HTR-8/SVneo (cell line): ENCODE data around the gene ACP4.

Experiments
- DNase-seq: peaks from one replicate; pipeline ENCODE4 v3.0.0; 2011; ENCODE audit warnings: low spot score, mixed read lengths; ENCODE audit not compliant: insufficient read length
- FAIRE-seq: peaks from 2 replicates; lab custom pipeline; 2011; peaks lifted over from hg19 to GRCh38; lab: Jason Lieb, UNC

Gene ACP4

DNA sequence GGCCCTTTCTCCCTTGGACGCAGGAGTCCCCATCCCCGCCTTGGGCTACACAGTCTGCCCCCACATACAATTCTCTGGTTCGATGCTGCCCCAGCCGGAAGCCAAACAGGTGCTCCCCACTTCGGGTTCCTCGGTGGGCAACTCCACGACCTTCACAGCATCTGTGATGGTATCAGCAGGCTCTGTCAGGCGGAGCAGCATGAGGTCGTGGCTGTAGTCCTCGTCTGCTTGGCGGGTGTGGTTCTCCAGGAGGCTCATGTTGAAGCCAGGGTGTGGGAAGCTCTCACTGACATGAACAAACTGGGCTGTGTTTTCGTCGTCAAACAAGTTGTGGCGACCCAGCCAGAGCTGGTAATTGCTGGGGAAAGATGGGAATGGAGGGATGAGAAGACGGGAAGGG lies 29.9 kb downstream of the ACP4 start:
- DNase-seq (no peak), FAIRE-seq (no peak)

DNA sequence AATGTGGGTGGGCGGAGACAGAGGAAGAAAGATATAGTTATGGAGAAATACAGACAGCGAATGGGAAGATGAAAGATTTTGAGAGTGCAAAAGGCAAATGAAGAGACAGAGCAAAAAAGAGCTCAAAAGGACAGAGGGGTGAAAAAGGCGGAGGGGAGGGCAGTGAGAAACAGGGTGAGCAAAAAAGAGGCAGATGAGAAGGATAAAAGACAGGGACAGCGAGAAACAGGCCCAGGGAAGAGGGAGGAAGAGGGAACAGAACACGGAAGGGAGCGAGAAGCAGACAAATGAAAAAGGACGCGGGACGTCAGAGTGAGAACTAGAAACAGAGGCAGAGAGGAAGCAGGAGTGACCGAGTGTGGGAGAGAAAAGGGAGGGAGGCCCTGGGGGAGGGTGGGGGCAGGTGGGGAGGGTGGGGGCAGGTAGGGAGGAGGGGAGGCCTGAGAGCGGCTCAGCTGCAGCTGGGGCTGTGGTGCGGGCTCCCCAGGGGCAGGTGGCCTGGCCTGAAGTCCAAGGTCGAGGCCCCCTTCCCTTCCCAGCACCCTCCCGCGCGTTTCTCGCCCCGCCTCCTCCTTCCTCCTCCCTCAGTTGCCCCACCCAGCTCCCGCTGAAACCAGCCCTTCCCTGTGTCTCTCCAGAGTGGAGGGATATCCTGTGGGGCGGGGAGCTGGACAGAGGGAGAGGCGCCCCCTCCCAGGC lies 30.5 kb downstream of the ACP4 start:
- FAIRE-seq (no peak), DNase-seq (no peak)

DNA sequence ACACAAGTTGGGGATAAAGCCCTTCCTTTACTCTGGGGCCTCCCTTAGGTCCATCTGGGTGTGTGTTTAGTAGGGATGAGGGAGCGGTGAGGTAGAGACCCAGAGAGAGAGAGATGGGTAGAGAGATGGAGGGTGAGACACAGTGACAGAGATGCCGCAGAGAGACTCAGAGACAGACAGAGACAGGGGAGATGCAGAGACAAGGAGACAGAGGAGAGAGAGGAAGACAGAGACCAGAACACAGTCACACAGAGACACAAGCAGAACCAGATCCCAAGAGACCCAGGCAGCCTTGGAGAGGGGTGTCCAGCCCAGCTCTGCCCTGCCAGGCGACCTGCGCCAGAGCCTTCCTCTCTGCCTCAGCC lies 31.0 kb downstream of the ACP4 start:
- DNase-seq (no peak), FAIRE-seq (no peak)

DNA sequence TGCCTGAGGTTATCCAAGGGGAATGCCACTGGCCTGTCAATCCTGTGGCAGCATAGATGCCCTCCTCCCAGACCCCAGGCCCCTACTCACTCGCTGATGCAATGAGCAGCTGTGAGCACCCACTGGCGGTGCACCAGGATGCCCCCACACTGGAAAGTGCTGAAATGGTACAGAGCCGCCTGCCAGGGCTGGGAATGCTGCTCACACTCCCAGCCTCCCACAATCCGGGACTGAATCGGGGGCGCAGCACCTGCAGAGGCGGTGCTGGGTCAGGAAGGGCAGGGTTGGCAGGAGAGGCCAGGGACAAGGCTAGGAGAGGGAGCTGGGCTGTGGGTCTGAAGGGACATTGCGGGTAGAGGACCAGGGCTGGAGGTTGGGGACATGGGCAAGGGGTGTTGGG lies 31.4 kb downstream of the ACP4 start:
- FAIRE-seq (no peak), DNase-seq (no peak)

DNA sequence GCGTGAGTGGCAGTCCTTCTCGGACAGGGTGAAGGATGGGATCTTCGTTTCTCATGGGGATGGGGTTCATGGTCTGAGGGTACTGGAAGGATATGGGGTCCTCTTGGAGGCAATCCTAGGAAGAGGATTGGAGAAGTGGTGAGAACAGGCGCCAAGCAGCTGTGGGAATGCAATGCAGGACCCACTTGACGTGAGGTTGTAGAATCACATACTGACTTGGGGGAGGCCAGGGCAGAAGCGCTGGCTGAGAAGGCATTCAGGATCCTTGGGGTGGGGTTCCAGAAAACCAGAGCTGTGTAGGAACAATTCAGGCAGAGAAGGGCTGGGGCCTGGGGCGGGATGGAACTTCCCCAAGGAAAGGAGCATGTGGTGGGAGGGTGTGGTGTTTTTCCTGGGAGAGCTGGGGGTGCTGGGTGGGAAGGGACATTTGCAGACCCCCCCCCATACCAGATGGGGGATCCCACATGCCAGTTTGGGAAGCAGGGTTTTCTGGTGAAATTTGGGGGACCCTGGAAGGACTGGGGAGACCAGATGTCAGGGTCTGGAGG lies 32.5 kb downstream of the ACP4 start:
- no peak for FAIRE-seq
- DNase-seq = no peak

DNA sequence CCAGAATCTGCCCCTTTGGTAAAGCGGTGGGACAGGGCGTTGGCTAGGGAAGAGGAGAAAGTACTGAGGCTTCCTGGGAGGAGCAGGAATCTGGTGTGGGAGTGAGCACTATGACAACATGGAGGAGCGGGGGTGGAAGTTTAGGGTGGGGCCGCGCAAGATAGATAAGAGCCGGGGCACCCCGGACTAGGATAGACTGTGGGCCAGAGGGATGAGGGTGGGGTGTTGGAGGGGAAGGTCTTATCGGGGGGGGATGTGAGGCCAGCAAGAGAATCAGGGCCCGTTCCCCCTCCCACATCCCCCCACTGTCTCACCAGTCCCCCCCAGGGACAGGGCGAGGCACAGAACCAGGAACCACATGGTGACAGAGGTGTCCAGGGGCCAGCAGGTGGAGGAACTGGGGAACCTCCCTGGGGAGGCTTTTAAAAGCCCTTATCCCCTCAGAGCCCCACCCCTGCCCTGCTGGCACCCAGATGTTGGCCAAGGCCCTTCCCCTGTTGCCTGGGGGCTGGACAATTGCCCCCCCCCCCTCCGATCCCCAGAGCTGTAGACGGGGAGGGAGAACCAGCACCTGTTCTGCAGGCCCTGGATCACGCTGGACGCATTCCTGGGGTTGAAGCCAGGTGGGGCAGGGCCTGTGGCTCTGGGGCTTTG lies 33.3 kb downstream of the ACP4 start, which contains the start of gene KLK1:
TSS of gene KLK1 (minus strand) at position 399 of the 654 bp plus-strand sequence. CDS start at position 360, 39 bp downstream.
- DNase-seq (no peak), FAIRE-seq (no peak)

DNA sequence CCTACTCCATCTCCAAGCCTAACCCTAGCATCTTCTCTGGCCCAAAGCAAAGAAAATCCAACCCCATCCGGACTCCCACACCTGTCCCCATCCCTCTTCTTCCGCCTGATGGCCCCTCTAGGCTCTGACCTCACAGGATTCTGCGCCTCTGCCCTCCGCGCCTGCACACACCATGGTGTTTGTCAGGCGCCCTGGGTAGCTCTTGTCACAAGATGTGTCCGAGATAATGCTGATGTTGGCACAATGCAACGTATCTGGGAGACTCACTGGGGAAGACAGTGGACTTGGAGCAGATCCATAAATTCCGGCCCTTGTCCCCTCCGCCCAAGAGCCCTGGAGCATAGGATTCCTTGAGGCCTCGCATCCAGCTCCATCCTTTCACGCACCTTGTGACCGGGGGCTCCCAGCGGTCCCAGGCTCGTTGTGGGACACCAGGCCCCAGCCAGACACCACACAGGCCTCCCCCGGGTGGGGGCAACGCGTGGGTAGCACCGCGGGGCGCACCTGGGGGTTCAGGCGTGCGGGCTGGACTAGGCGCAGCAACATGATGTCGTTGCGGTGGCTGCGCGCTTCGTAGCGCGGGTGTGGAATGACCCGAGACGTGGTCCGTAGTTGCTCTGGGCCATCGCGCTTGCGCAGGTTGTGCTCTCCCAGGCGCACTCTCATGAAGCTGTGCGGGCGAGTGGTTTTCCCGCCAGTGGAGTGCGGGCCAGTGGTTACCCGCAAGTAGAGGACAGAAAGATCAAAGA lies 36.5 kb downstream of the ACP4 start:
- DNase-seq (no peak), FAIRE-seq (no peak)

DNA sequence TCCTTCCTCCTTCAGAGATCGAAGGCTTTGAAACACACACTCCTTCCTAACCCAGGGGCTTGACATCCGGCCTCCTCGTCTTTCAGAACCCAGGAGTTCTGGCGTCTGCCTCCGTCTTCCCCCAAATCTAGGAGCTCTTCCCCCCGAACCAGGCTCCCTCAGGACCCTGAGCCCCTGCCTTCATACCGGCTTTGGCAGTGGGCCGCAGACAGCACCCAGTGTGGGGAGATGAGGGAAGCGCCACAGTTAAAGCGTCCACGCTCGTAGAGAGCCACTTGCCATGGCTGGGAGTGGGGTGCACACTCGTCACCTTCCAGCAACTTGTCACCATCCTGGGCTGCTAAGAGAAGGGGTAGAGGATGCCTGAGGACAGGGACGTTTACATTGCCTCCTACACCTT lies 37.3 kb downstream of the ACP4 start:
- FAIRE-seq = no peak

DNA sequence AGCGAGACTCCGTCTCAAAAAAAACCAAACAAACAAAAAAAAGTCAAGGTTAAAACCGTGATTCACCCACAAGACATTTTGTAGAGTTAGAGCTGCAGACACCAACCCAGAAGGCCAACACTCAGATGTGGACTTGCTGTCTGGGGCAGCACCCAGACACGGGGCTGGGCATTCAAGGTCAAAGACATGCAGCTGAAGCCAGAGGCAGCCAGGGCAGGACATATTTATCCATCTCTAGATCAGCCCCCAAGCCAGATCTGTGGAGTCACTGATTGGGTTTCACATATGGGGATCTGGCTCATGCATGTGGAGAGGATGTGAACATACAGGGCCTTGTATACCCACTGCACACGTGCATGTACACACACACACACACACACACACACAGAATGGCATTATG lies 39.6 kb downstream of the ACP4 start:
- DNase-seq = no peak
- peak; percentile 28 for FAIRE-seq

More for the DNA sequence above, 37.3 kb downstream of the ACP4 start:
- DNase-seq = no peak

DNA sequence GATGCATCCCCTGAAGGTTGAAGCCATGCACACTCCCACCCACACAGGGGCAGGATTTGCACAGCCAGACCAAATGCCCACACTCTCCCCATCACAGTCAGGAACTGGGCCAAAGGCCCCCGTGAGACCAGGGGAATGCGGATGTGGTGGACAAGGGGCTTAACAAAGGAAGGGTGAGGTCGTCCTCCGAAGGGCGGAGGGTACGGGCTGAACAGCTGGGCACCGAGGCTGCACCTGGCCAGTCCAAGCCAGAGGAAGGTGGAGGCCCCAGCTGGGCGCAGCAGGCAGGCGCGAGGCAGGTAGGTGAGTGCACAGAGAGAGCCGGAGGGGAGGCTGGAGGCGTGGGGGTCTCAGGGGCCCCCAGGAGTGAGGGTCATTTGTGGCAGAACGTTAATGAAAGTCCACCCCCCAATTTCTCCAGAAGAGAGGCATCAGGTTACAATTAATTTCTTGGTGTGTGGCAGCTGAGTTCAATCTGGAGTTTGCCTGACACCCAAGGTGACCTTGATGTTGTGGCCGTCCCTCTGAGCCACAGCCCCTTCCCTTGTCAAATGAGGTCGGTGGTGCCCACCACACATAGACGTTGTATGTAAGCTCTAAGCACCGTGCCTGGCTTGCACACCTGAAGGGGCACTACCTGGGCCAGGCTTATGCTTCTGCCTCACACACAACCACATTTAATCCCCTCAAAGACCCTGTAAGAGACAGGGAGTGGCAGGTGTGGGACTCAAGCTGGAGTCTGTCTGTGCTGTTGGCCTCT lies 40.2 kb downstream of the ACP4 start:
- DNase-seq (no peak), FAIRE-seq (no peak)

DNA sequence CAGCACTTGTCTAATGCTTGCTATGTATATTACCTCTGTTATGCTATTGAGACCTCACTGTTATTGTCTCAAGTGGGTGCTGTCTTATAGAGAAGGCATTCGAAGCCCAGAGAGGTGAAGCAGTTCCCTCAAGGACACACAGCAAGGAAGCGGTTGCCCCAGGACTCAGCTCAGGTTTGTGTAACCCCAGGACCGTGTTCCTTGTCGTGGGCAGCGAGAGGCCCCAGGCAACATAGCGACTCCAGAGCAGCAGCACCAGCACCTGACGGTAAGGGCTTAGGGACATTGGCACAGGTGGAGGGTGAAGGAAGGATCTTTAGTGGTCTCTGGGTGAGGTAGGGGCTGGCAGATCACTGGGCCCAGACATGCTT lies 40.8 kb downstream of the ACP4 start:
- FAIRE-seq (no peak), DNase-seq (no peak)

DNA sequence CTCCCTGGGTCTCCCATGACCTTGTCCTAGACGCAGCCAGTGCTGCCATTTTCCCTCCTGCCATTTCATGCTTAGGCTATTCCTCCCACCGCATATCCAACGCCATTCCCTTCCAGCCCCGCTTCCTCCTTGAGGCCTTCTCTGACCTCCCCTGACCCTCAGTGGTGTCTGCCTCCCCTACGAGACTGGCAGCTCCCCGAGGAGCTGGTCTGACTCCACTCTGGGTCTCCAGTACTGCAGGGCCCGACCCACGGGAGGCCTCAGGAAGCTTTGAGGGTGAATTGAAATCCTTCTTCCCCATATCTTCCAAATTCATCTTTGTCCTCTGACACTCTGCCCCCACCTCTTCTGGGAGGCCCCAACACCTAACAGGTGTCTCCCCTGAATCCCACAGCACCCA lies 42.5 kb downstream of the ACP4 start:
- FAIRE-seq = no peak
- DNase-seq = no peak

DNA sequence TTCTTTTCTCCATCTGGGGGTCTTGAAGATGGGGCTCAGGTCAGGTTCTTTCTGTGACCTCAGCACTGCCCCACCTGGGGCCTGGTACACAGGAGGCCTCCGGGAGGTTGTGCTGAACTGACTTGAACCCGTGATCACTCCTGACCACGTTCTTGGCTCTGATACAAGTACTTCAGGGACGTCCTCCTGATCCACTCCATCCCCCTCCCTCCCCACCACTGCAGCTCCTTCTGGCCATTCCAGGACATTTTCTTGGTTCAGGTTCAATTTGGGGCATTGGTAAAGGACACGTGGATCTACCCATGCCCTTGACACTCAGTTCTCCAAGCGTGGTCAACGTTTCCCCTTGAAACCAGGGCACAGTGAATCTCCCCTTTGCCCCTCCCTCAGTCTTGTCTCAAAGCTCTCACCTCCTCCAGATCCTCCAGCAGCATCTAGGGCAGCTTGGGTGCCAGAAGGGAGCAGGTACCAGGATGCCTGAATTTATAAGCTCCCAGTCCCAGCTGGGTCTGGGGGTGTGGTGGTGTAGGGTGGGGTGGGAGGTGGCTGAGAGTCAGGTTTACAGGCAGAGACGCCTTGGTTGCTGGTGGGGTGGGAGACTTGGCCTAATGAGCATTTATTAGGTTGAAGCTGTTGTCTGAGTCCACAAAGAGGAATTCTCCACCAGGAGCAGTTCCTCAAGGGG lies 43.0 kb downstream of the ACP4 start, which contains the start of gene KLK15:
TSS of gene KLK15 (minus strand) at position 458 of the 685 bp plus-strand sequence. CDS start 2,082 bp downstream, outside the sequence.
- no peak for FAIRE-seq

DNA sequence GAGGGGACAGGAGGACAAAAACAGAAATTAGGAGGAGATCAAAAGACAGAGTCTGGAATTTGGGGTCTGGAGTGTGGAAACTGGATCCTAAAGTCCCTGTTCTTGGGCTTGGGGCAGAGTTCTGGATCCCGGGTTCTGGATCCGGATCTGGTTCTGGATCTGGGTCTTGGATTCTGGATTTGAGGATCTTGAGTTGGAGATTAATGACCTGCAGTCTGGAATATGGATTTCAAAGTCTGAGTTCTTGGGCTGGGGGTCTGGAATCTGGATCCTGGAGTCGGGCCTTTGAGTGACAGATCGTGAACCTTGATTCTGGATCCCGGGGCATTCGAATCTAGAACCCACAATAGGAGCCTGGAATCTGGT lies 43.6 kb downstream of the ACP4 start:
- no peak for DNase-seq
- no peak for FAIRE-seq

More for the DNA sequence above, 43.0 kb downstream of the ACP4 start, which contains the start of gene KLK15:
- no peak for DNase-seq

DNA sequence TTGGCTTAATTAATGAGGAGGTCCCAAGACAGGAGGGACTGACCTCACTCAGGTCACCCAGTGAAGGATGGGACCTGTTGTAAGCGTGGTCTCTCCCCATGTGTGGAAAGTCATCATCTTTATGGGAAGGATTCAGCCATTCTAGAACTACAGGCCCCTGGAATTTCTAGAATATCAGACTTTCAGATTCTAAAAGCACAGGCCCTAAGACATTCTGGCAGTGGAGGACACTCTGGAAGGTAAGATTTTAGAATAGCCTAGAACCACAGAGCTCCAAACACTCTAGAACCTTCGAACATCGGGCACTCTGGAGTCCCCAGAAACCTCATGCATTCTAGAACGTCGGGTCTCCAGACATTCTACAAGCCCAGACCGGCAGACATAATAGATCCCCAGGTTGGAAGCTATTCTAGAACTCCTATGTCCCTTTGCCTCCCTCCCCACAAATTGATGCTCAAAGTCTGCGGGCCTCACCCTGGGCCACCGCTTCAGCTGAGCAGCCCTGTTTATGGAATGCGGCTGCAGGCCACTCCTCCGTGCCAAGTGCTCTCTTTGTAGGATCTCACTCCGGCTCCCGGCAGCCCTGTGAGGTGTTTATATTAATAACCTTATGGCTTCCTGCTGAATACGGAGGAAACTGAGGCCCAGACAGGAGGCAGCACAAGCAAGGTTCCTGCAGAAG lies 45.0 kb downstream of the ACP4 start:
- DNase-seq (no peak), FAIRE-seq (no peak)

DNA sequence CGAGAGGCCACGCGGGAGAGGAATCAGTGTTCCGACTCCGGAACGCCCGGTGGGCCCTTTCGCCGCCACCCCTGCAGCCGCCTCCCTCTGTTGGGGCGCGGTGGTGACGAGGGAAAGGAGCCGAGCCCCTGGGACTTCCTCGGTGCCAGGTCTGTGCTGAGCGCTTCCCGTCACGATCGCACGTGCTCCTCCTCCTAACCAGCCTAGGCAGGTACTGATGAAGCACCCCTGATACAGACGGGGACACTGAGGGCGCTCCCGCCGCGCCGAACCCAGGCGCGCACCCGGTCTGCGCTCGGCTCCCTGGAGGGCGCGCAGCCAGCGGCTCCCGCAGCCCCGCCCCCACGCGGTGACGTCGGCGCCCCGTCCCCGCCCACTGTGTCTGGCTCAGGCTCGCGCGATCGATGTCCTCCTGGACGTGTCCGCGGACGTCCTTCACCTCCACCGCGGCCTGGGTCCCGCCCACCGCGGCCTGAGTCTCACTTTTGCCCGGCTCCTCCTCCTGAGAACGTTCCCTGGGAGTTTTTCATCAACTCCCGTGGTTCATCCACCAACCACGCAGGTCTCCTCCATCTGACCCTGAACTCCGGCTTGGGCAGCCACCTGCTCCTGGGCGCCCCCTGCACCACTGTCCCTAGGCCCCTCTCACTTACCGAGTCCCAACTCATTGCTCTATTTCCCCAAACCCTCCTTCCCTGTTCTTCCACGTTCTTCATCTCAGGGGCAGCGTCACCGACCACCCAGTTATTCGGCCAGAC lies 45.7 kb downstream of the ACP4 start:
- FAIRE-seq (peak; percentile 96), DNase-seq (peak; percentile 90)

DNA sequence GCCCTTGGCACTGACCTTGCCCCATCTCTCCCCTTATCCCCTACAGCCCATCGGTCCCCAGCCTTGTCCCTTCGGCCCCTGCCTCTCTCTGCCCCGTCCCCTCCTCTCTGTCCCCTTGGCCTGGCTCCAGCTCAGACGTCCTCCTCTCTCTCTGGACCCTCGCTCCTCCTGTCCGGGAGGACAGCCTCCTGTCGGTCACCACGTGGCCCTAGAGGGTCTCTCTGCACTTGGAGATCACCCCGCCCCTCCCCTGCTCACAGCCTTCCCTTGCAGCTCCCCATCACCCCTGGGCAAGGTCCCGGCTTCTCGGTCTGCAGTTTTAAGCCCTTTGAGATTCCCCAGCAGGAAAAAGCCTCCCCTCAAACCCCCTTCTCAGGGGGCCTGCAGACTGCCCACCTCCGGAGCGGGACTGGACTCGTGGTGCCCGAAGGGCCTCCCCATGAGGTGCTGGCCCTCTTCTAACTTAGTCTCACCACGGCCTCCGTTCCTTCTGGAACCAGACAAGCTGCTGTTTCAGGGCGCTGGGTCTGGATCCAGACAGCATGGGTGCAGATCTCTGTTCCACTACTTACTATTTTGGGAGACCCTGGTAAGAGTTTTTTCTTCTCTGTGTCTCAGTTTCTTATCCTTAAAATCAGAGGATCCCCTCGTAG lies 46.5 kb downstream of the ACP4 start:
- FAIRE-seq (no peak), DNase-seq (no peak)

DNA sequence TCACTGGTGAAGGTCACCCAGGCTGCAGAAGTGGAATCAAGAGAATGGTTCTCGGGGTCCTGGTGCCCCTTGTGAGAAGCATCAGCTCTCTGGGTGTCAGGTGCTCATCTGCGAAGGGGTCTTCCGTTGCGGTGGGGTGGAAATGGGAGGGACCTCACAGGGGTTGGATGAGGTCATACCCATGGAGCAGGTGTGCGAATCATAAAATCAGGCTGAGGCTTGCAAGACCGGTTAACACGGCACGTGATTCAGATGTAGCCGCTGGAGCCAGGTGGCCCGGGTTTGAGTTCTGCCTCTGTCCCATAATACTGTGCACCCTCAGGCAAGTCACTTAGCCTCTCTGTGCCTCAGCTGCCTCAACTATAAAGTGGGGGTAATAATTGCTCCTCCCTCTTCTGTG lies 47.1 kb downstream of the ACP4 start:
- DNase-seq = no peak
- no peak for FAIRE-seq
